Measurements from ENCODE around the gene MORC3. TPM values are rescaled to one million over a fixed set of nuclear protein-coding genes. Genes with fewer than 3 reads are reported as not detected.
A peak's percentile ranks its signal among the peaks of the same experiment; 100 is the strongest.
"Not testable (repeated sequence)": the region's sequence is repeated elsewhere in the genome, so short reads cannot be mapped to it uniquely, and the experiment has no call there.

MORC3 gene
- total RNA-seq, 1 donor: 40.2 TPM

DNA sequence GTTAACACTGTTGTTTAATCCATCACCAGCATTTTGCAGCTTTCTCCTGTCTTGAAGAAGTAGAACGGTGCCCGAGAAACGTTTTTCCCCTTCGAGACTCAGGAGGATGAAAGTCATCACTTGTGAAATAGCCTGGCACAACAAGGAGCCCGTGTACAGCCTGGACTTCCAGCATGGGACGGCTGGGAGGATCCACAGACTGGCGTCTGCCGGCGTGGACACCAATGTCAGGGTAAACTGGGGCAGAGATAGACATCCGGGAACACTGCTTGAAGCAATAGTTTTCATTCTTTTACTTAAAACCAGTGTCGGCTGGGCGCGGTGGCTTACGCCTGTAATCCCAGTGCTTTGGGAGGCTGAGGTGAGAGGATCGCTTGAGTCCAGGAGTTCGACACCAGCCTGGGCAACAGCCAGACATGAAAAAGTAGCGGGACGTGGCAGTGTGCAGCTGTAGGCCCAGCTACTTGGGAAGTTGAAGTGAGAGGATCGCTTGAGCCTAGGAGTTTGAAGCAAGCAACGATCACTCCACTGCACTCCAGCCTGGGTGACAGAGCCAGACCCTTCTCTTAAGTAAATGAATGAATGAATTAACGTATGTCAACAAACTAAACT lies 66.1 kb downstream of the MORC3 start:
- Histone ChIP-seq H3K4me1 (ENCODE audit: insufficient read depth, low read length) (peaks cover 6% of the 10 kb centered on the region), H3K27ac (ENCODE audit: low read depth, low read length) (peak overlapping the region; percentile 5), H4K20me1 (ENCODE audit: insufficient read depth, low read length) (no peaks in the 10 kb centered on the region), H3K4me3 (ENCODE audit: insufficient read depth, low read length) (peak overlapping the region; percentile 73), H3K27me3 (ENCODE audit: insufficient read depth, low read length) (no peaks in the 10 kb centered on the region), H3K79me2 (ENCODE audit: insufficient read depth, low read length) (no peaks in the 10 kb centered on the region), H3K36me3 (ENCODE audit: insufficient read depth, low read length) (no peaks in the 10 kb centered on the region), H3K4me2 (ENCODE audit: insufficient read depth, low read length) (peak overlapping the region; percentile 84), H2AFZ (ENCODE audit: low read length) (peak overlapping the region; percentile 55), H3K9me3 (ENCODE audit: low read depth, low read length) (no peaks in the 10 kb centered on the region)
- TF ChIP-seq, protein P1, sequence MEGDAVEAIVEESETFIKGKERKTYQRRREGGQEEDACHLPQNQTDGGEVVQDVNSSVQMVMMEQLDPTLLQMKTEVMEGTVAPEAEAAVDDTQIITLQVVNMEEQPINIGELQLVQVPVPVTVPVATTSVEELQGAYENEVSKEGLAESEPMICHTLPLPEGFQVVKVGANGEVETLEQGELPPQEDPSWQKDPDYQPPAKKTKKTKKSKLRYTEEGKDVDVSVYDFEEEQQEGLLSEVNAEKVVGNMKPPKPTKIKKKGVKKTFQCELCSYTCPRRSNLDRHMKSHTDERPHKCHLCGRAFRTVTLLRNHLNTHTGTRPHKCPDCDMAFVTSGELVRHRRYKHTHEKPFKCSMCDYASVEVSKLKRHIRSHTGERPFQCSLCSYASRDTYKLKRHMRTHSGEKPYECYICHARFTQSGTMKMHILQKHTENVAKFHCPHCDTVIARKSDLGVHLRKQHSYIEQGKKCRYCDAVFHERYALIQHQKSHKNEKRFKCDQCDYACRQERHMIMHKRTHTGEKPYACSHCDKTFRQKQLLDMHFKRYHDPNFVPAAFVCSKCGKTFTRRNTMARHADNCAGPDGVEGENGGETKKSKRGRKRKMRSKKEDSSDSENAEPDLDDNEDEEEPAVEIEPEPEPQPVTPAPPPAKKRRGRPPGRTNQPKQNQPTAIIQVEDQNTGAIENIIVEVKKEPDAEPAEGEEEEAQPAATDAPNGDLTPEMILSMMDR (IDR thresholded peaks at IDR 0.05; ENCODE audit: extremely low read depth, low read depth, low read length): no peak
- peak; percentile 85 for DNase-seq (ENCODE audit: insufficient read length, low spot score, missing footprints)

DNA sequence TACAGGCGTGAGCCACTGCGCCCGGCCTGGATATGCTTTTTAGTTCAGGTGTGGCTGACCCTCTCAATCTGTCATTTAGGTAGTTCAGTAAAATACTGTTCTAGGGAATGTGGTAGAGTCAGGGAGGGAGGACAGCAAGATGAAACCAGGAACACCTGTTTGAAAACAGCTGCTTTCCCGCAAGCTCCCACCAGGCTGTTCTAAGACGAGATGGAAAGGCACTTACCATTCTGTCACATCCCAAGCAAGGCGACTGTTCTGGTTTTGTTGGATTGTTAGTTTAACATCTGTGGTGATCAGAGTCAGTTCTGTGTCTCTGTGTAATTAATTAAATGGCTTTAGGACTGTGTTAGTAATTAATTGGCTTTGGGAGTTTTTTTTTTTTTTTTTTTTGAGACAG lies 68.1 kb downstream of the MORC3 start:
- TF ChIP-seq, protein P1 (IDR thresholded peaks at IDR 0.05; ENCODE audit: extremely low read depth, low read depth, low read length): no peak
- DNase-seq (ENCODE audit: insufficient read length, low spot score, missing footprints): no peak
- Histone ChIP-seq H3K4me2 (ENCODE audit: insufficient read depth, low read length) (no peak overlapping the region), H3K36me3 (ENCODE audit: insufficient read depth, low read length) (no peaks in the 10 kb centered on the region), H3K4me1 (ENCODE audit: insufficient read depth, low read length) (peaks cover 2% of the 10 kb centered on the region), H3K27me3 (ENCODE audit: insufficient read depth, low read length) (no peaks in the 10 kb centered on the region), H3K27ac (ENCODE audit: low read depth, low read length) (no peak overlapping the region), H3K4me3 (ENCODE audit: insufficient read depth, low read length) (no peak overlapping the region), H3K79me2 (ENCODE audit: insufficient read depth, low read length) (no peaks in the 10 kb centered on the region), H3K9me3 (ENCODE audit: low read depth, low read length) (no peaks in the 10 kb centered on the region), H2AFZ (ENCODE audit: low read length) (no peak overlapping the region), H4K20me1 (ENCODE audit: insufficient read depth, low read length) (no peaks in the 10 kb centered on the region)

DNA sequence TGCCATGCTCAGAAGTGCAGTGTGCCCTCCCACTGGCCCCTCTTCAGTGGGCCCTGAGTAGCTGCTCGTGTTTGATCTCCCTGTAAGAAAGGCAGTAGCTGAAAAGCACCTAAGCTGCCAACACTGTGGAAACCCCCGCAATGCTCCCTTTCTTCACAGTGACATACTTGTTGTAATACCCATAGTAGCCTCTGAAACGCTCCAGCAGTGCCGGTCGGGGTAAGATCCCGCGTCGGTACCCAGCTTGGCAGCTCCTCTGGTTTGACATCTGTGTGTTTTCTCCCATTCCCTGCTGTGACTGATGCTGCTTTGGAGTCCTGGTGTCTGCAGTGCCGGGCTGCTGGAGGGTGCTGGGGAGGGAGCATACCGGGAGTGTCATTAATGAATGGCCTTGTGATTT lies 68.8 kb downstream of the MORC3 start:
- Histone ChIP-seq H3K36me3 (ENCODE audit: insufficient read depth, low read length) (no peaks in the 10 kb centered on the region), H2AFZ (ENCODE audit: low read length) (no peak overlapping the region), H3K4me2 (ENCODE audit: insufficient read depth, low read length) (no peak overlapping the region)

DNA sequence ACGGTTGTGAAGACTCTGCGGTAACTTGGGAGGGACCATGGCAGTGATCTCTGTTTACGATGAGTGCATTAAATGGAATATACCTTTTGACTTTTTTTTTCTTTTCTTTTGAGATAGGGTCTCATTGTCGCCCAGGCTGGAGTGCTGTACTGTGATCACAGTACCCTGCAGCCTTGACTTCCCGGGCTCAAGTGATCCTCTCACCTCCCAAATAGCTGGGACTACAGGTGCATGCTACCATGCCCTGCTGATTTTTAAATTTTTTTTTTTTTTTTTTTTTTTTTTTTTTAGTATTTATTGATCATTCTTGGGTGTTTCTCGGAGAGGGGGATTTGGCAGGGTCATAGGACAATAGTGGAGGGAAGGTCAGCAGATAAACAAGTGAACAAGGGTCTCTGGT lies 71.7 kb downstream of the MORC3 start:
- not testable (repeated sequence) for H3K36me3 ChIP-seq (ENCODE audit: insufficient read depth, low read length); H3K4me1 ChIP-seq (ENCODE audit: insufficient read depth, low read length)

More for the DNA sequence above, 68.8 kb downstream of the MORC3 start:
- H3K9me3 ChIP-seq (ENCODE audit: low read depth, low read length): no peaks in the 10 kb centered on the region
- H3K4me1 ChIP-seq (ENCODE audit: insufficient read depth, low read length): peaks cover 2% of the 10 kb centered on the region
- H3K79me2 ChIP-seq (ENCODE audit: insufficient read depth, low read length): no peaks in the 10 kb centered on the region
- no peak overlapping the region for H3K4me3 ChIP-seq (ENCODE audit: insufficient read depth, low read length)
- H3K27ac ChIP-seq (ENCODE audit: low read depth, low read length): no peak overlapping the region
- DNase-seq (ENCODE audit: insufficient read length, low spot score, missing footprints): no peak
- no peaks in the 10 kb centered on the region for H3K27me3 ChIP-seq (ENCODE audit: insufficient read depth, low read length)
- TF ChIP-seq, protein P1 (IDR thresholded peaks at IDR 0.05; ENCODE audit: extremely low read depth, low read depth, low read length): peak; percentile 16
- H4K20me1 ChIP-seq (ENCODE audit: insufficient read depth, low read length): no peaks in the 10 kb centered on the region

More for the DNA sequence above, 71.7 kb downstream of the MORC3 start:
- not testable (repeated sequence) for H3K27me3 ChIP-seq (ENCODE audit: insufficient read depth, low read length); DNase-seq (ENCODE audit: insufficient read length, low spot score, missing footprints); H3K4me3 ChIP-seq (ENCODE audit: insufficient read depth, low read length); H3K79me2 ChIP-seq (ENCODE audit: insufficient read depth, low read length); H4K20me1 ChIP-seq (ENCODE audit: insufficient read depth, low read length); H3K9me3 ChIP-seq (ENCODE audit: low read depth, low read length); H3K27ac ChIP-seq (ENCODE audit: low read depth, low read length); H3K4me2 ChIP-seq (ENCODE audit: insufficient read depth, low read length); H2AFZ ChIP-seq (ENCODE audit: low read length)
